Mucosa of descending colon (tissue), 3 donors: ENCODE data around the gene AKR1C1. TPM values are rescaled to one million over a fixed set of nuclear protein-coding genes. Genes with fewer than 3 reads are reported as not detected.
"Not testable (repeated sequence)": the region's sequence is repeated elsewhere in the genome, so short reads cannot be mapped to it uniquely, and the experiment has no call there.

Experiments used
- ATAC-seq: fragments of 200-7000 bp; cut with Tn5 transposase; one replicate; pipeline ENCODE4 v1.9.1; 2020; ENCODE audit warnings: mild to moderate bottlenecking, moderate library complexity
- DNase-seq, 3 donors: peaks; one replicate each; pipeline ENCODE4 v3.0.0-alpha.2; 2020
- H3K36me3 ChIP-seq: fragments of 200-600 bp; one replicate; pipeline ENCODE4 v1.8.0; 2021; ENCODE audit warnings: low read depth, mild to moderate bottlenecking
- H3K4me1 ChIP-seq: fragments of 200-600 bp; one replicate; pipeline ENCODE4 v1.8.0; 2021; ENCODE audit warnings: low read depth, mild to moderate bottlenecking
- H3K4me3 ChIP-seq: fragments of 200-600 bp; one replicate; pipeline ENCODE4 v1.8.0; 2021; ENCODE audit warnings: mild to moderate bottlenecking
- H3K9me3 ChIP-seq: fragments of 200-600 bp; one replicate; pipeline ENCODE4 v1.8.0; 2021; ENCODE audit warnings: mild to moderate bottlenecking
- intact Hi-C, 2 donors: fragments of 100-400 bp; cut with DNase I in 1 of 2; cut with micrococcal nuclease in 1 of 2; formaldehyde crosslinking; loops; one replicate each; pipeline versions ENCODE4 v1.11.0 to v1.11.1; 2022; cut with DNase I, micrococcal nuclease
- total RNA-seq, 3 donors: library from RNA; stranded (reverse); fragmentation: NEBNext Ultra II Directional in 2 of 3; extraction: Animal tissue kit (Norgen Biotek cat#: 25700) in 2 of 3; gene quantifications; one replicate each; pipeline versions ENCODE4 v1.2.1 to v1.2.4, GENCODE V29; 2021 to 2023
- TF ChIP-seq, protein P1 (sequence below): fragments of 200-600 bp; IDR thresholded peaks from one replicate; pipeline ENCODE4 v1.8.0; 2022; ENCODE audit warnings: antibody characterized with exemption, mild to moderate bottlenecking
- donor health status: DM: no; HTN: no; CAD: no; lungs with moderate emphysema.
- donor health status: DM: no; HTN: no; CAD: no.
- donor health status: DM: no; HTN: yes; CAD: no.

The AKR1C1 gene
- total RNA-seq, 3 donors from 2014 or later = 28.4 to 66.9 (median 38.3) TPM

DNA sequence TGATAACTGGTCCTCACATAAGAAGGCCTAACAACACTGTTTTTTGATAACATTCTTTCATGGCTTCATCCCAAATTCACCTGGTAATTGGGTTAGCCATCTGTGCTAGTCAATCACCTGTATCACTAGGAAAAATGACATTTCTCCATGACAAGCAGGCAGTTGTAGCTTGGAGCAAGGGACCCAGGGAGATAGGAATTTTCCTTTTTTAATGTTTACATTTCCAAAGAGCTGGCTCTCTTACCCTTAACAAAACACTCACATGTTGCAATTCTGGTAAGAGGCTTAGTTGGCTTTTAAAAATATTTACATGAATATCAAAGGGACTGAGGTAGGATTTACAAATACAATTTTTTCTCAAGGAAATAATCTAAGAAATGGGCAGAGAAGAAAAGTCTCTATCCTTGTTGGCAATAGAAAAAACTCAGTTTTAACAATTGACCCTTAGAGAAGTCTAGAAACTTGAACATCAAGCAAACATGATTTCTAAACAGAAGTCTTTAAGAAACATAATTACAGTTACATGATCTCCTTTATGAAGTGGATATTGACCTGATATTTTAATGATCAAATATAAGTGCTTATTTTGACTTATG is 16.1 kb upstream of the AKR1C1 start:
- DNase-seq (no peak), ATAC-seq (no peak)
- Histone ChIP-seq H3K9me3 (no peaks in the 10 kb centered on the region), H3K36me3 (no peaks in the 10 kb centered on the region), H3K4me1 (no peaks in the 10 kb centered on the region), H3K4me3 (no peak overlapping the region)
- TF ChIP-seq, protein P1, sequence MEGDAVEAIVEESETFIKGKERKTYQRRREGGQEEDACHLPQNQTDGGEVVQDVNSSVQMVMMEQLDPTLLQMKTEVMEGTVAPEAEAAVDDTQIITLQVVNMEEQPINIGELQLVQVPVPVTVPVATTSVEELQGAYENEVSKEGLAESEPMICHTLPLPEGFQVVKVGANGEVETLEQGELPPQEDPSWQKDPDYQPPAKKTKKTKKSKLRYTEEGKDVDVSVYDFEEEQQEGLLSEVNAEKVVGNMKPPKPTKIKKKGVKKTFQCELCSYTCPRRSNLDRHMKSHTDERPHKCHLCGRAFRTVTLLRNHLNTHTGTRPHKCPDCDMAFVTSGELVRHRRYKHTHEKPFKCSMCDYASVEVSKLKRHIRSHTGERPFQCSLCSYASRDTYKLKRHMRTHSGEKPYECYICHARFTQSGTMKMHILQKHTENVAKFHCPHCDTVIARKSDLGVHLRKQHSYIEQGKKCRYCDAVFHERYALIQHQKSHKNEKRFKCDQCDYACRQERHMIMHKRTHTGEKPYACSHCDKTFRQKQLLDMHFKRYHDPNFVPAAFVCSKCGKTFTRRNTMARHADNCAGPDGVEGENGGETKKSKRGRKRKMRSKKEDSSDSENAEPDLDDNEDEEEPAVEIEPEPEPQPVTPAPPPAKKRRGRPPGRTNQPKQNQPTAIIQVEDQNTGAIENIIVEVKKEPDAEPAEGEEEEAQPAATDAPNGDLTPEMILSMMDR = no peak
- intact Hi-C loops = no loop called here

DNA sequence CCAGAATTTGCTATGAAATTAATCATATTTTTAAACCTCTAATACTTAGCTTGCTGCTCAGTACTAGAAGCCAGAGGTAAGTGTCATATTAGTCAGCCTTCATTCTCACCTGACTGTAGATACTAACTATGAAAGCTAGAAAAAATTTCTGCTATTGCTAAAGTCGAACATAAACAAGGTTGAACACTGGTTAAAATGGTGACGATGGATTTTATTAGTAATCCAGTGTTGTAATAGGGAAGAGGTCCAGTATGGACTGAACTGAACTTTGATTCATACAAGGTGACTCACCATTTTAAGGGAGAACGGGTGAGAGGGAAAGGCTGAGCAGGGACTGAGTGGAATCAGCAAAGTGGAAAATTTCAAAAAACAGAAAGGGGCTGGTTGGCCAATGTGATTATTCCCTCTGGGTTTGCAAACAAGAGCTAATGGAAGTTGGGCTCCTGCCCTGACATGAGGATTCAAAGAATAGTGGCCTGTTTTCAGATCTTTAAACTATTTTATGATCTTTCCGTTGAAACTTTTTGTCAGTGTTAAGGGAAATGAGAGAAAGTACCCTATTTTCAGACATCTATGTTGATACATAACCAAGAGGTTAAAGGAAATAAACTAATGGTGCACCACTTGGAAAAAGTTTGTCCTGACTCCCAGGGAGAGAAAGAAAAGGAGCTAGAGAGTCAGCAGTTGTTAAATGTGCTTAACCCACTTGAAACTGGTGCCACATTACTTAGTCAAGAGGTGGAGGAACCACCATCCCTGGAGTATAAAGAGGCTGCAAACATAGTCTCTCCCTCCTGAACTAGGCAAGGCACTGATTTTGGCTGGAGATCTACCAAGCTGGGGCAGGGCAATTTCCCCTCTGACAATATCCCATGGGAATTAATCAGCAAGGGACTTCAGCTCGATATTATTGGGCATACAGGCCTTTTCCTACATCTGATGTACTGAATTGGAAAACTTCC is 15.3 kb upstream of the AKR1C1 start:
- no peaks in the 10 kb centered on the region for H3K4me1 ChIP-seq
- TF ChIP-seq, protein P1 = no peak

DNA sequence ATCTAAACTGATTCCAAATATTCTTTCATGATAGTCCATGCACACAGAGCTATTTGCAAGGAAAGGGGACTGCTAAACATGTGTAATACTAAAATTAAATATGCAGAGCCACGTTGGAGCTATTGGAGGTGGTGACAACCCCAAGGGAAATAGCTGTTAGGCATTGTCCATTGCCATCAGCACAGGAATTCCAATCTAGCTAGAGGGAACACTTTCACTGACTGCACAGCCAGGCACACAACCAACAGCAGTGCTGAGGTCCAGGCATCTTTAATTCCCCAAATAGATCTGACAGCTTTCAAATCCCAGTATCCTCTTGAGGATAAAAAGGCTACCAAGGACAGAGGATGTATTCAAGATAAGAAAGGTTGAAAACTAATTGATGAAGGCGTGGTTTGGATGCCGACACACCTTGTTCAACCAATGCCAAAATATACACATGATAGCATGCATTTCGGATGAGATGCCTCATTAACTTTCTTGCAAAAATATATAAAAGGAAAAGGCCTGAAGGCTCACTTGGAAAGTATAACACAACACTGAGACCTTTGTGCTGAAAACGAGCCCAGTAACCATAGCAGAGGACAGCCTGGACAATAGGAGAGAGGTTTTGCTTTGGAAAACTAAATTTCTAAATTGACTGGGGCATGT is 11.6 kb upstream of the AKR1C1 start:
- DNase-seq, intact Hi-C loops, H3K36me3 ChIP-seq, H3K4me3 ChIP-seq, H3K9me3 ChIP-seq, H3K4me1 ChIP-seq, ATAC-seq: not testable (repeated sequence)

More for the DNA sequence above, 15.3 kb upstream of the AKR1C1 start:
- Histone ChIP-seq H3K9me3 (no peaks in the 10 kb centered on the region), H3K36me3 (no peaks in the 10 kb centered on the region), H3K4me3 (no peak overlapping the region)
- ATAC-seq (peak; percentile 92), DNase-seq (peak in 1 of 3 donors; percentile 11)
- intact Hi-C loops = no loop called here

DNA sequence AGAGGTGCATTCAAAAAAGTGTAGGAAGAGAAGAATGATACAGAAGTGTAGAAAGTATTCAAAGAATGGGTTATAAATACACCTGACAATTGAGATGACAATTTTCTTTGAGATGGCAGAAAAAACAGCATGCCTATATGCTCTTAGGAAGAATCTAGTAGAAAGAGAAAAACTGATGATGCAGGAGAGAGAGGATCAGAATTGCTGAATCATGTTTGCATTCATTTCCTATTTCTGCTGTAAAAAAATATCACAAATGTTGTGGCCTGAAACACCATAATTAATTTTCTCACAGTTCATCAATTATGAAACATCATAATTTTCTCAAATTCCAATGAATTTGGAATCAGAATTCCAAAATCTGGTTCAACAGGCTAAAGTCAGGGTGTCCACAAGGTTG is 9.8 kb upstream of the AKR1C1 start:
- intact Hi-C loops = no loop called here
- ATAC-seq = no peak
- H3K4me1 ChIP-seq = no peaks in the 10 kb centered on the region
- no peak overlapping the region for H3K4me3 ChIP-seq
- no peak for DNase-seq
- TF ChIP-seq, protein P1 = no peak
- H3K9me3 ChIP-seq = no peaks in the 10 kb centered on the region
- H3K36me3 ChIP-seq = no peaks in the 10 kb centered on the region

DNA sequence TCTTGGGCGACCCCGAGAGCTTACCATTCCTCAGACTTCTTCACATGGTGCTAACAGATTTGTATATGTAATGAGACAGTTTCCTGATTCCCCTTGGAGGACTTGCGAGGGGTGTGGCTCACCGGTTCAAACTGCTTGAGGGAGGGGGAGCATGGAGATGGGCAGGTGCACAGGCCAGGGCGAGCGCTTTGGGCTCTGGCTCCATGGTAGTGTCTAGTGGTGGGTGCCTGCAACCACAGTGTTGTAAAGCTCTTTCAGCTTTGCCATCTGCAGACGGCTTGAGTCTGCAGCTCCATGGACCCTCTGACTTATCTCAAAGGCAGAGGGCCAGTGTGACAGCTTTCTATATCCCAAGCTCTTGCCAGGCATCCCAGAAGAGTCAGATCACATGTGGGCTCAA is 7.1 kb upstream of the AKR1C1 start:
- H3K9me3 ChIP-seq, H3K36me3 ChIP-seq, DNase-seq, H3K4me1 ChIP-seq, H3K4me3 ChIP-seq, intact Hi-C loops, ATAC-seq: not testable (repeated sequence)

DNA sequence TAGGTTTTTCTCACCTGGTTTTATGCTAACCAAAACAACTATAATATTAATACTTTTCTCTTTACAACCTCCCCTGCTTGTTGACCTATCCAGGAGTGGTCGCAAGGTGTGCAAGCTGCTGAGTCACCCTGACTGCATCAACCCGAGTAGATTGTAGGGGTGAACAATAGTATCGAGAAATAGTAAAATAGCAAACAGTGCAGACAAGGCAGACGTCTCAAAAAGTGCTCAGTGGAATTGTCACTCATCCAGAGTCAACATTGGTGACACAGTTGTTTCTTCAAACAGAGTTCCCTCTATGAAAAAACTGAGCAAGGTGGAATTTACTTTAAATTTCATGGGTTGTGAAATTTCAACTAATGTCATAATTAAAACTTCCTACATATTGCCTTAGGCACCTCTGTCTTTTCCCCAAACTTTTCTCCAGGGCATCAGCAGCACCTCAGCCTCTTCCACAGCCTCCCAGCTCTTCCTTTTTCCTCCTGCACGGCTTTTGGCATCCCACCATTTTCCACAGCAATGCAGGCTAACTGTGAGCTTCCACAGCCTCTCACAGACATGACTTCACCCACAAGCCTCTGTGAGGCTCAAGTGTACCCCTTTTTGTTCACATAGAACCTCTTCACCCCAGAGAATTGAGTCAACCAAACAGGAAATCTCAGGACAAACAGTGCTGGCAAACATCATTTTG is 6.1 kb upstream of the AKR1C1 start:
- H3K4me3 ChIP-seq, ATAC-seq, H3K9me3 ChIP-seq, H3K4me1 ChIP-seq, H3K36me3 ChIP-seq, intact Hi-C loops, DNase-seq: not testable (repeated sequence)

DNA sequence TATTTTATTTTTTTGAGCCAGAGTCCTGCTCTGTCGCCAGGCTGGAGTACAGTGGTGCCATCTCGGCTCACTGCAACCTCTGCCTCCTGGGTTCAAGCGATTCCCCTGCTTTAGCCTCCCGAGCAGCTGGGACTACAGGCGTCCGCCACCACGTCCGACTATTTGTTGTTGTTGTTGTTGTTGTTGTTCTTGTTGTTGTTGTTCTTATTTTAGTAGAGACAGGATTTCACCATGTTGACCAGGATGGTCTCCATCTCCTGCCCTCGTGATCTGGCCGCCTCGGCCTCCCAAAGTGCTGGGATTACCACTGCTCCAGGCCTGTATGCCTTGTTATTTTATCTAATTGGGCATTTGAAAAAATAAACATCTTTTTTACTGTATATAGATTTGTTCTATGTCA is 1.7 kb upstream of the AKR1C1 start:
- DNase-seq, intact Hi-C loops, H3K36me3 ChIP-seq: not testable (repeated sequence)

DNA sequence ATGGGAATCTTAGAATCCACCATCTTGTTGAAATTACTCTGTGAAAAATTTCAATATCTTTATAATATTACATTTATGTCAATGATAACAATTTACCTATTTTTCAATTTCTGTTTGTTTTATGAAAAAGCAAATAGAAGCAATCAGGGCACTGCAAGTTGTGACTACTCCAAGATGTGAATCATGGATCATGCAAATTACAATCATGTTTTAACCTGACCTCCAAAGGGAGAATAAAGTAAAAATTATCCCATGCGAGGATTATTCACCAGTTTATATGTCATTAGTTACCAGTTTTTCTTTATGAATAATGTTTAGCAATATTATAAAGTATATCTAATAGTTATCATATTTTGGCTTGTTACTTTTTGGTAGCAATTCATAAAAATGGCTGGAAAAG is 907 bp upstream of the AKR1C1 start:
- H3K9me3 ChIP-seq, H3K4me3 ChIP-seq, H3K36me3 ChIP-seq, DNase-seq, H3K4me1 ChIP-seq, intact Hi-C loops, ATAC-seq: not testable (repeated sequence)

More for the DNA sequence above, 1.7 kb upstream of the AKR1C1 start:
- not testable (repeated sequence) for H3K9me3 ChIP-seq, H3K4me1 ChIP-seq, H3K4me3 ChIP-seq, ATAC-seq

DNA sequence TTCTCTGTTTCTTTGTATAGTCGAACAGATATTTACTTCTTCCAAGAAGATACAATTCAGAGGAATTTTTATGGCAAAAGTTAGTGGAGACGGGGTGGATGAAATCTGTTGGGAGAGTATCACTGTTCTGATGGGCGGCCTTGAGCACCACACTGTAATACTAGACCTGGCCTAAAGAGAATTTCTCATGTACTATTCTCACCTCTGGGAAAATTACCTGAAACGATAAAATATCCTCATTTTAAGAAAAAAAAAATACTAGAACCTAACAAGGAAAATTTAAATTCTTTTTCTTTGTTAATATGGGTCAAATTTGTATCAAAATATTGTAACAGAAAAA is 570 bp downstream of the AKR1C1 start:
- H3K36me3 ChIP-seq, H3K9me3 ChIP-seq, H3K4me3 ChIP-seq, DNase-seq, ATAC-seq, H3K4me1 ChIP-seq, intact Hi-C loops: not testable (repeated sequence)

DNA sequence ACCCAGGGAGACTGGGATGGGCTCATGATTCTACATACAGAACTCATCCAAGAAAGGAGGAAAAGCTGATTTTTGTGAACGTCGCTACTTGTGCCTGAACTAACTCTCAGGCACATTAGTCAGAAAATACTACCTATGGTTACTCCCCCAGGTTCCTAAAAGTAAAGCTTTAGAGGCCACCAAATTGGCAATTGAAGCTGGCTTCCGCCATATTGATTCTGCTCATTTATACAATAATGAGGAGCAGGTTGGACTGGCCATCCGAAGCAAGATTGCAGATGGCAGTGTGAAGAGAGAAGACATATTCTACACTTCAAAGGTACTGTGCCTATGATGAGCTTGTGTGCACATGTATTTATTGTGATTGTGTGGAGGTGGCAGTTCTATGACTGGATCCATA is 2.5 kb downstream of the AKR1C1 start:
- ATAC-seq, DNase-seq, H3K36me3 ChIP-seq, H3K9me3 ChIP-seq, H3K4me3 ChIP-seq, H3K4me1 ChIP-seq, intact Hi-C loops: not testable (repeated sequence)
